GM19328 (cell line): ENCODE measurements around the gene PCP4.

ENCODE experiments used
- ATAC-seq: cut with Tn5 transposase; IDR thresholded peaks from one replicate; pipeline ENCODE4 v1.9.1; 2021; ENCODE audit warnings: mild to moderate bottlenecking, moderate library complexity; ENCODE audit not compliant: unreplicated experiment

PCP4 gene

GRCh38 chr21:39969691-39970364 is 102.6 kb downstream of the PCP4 start:
- ATAC-seq = no peak

- ATAC-seq = no peak
Observed at GRCh38 chr21:39971956-39972355, 104.7 kb downstream of the PCP4 start.

- no peak for ATAC-seq
Observed at GRCh38 chr21:39972471-39972870, 105.2 kb downstream of the PCP4 start.

- no peak for ATAC-seq
Observed at GRCh38 chr21:39972976-39973770, 105.9 kb downstream of the PCP4 start.

GRCh38 chr21:39976800-39977199 is 109.6 kb downstream of the PCP4 start:
- ATAC-seq = no peak
